ENCODE data around the gene DYNC1H1. TPM values are rescaled to one million over a fixed set of nuclear protein-coding genes. Genes with fewer than 3 reads are reported as not detected.

The DYNC1H1 gene
- total RNA-seq, 1 experiment from 2014 or later = 279 TPM

- no peak overlapping the region for H3K27ac ChIP-seq
- DNase-seq = no peak
- peaks cover under 1% of the 10 kb centered on the region; the same call in 1 of the 2 replicates for H3K4me1 ChIP-seq
- peaks cover 77% of the 10 kb centered on the region for H3K36me3 ChIP-seq
- no peaks in the 10 kb centered on the region for H3K9me3 ChIP-seq (replicated peaks)
- H3K4me3 ChIP-seq = no peak overlapping the region
- H3K27me3 ChIP-seq = no peaks in the 10 kb centered on the region
Observed at GRCh38 chr14:102042699-102043098, 78.3 kb downstream of the DYNC1H1 start.

GRCh38 chr14:102043251-102044025 is 79.1 kb downstream of the DYNC1H1 start:
- Histone ChIP-seq H3K27me3 (no peaks in the 10 kb centered on the region), H3K4me1 (peaks cover 8% of the 10 kb centered on the region; the same call in 1 of the 2 replicates), H3K27ac (no peak overlapping the region), H3K36me3 (peaks cover 77% of the 10 kb centered on the region), H3K4me3 (no peak overlapping the region), H3K9me3 (replicated peaks) (no peaks in the 10 kb centered on the region)
- DNase-seq = no peak

- Histone ChIP-seq H3K36me3 (peaks cover 66% of the 10 kb centered on the region), H3K9me3 (replicated peaks) (no peaks in the 10 kb centered on the region), H3K27ac (no peak overlapping the region), H3K4me1 (peaks cover 17% of the 10 kb centered on the region), H3K27me3 (no peaks in the 10 kb centered on the region), H3K4me3 (no peak overlapping the region)
- DNase-seq = no peak
Observed at GRCh38 chr14:102044566-102044965, 80.2 kb downstream of the DYNC1H1 start.

GRCh38 chr14:102046337-102047278 is 82.2 kb downstream of the DYNC1H1 start:
- H3K27ac ChIP-seq = no peak overlapping the region
- no peak overlapping the region for H3K4me3 ChIP-seq
- H3K36me3 ChIP-seq = peaks cover 53% of the 10 kb centered on the region
- H3K9me3 ChIP-seq (replicated peaks) = no peaks in the 10 kb centered on the region
- no peaks in the 10 kb centered on the region for H3K27me3 ChIP-seq
- peak; percentile 85 to 86 for DNase-seq
- H3K4me1 ChIP-seq = peaks cover 32% of the 10 kb centered on the region

- no peaks in the 10 kb centered on the region for H3K9me3 ChIP-seq (replicated peaks)
- H3K36me3 ChIP-seq = peaks cover 43% of the 10 kb centered on the region
- H3K27me3 ChIP-seq = no peaks in the 10 kb centered on the region
- no peak for DNase-seq
- H3K27ac ChIP-seq = no peak overlapping the region; the same call in 1 of the 2 replicates
- H3K4me3 ChIP-seq = no peak overlapping the region
- peaks cover 32% of the 10 kb centered on the region for H3K4me1 ChIP-seq
Observed at GRCh38 chr14:102047808-102048540, 83.6 kb downstream of the DYNC1H1 start.

GRCh38 chr14:102049258-102050025 is 85.1 kb downstream of the DYNC1H1 start:
- H3K4me1 ChIP-seq = peaks cover 32% of the 10 kb centered on the region
- H3K27ac ChIP-seq = peak overlapping the region; percentile 80
- no peaks in the 10 kb centered on the region for H3K9me3 ChIP-seq (replicated peaks)
- no peaks in the 10 kb centered on the region for H3K27me3 ChIP-seq
- peak; percentile 94 to 95 for DNase-seq
- H3K36me3 ChIP-seq = peaks cover 33% of the 10 kb centered on the region
- H3K4me3 ChIP-seq = no peak overlapping the region

GRCh38 chr14:102050026-102050405 is 85.6 kb downstream of the DYNC1H1 start:
- Histone ChIP-seq H3K27ac (peak overlapping the region; percentile 80), H3K9me3 (replicated peaks) (no peaks in the 10 kb centered on the region), H3K27me3 (no peaks in the 10 kb centered on the region), H3K4me3 (no peak overlapping the region), H3K4me1 (peaks cover 32% of the 10 kb centered on the region), H3K36me3 (peaks cover 30% of the 10 kb centered on the region)
- DNase-seq = peak; percentile 67 to 73

- Histone ChIP-seq H3K9me3 (replicated peaks) (no peaks in the 10 kb centered on the region), H3K36me3 (peaks cover 29% of the 10 kb centered on the region), H3K4me1 (peaks cover 32% of the 10 kb centered on the region), H3K27ac (peak overlapping the region; percentile 80), H3K4me3 (no peak overlapping the region), H3K27me3 (no peaks in the 10 kb centered on the region)
- peak; percentile 77 to 90 for DNase-seq
Observed at GRCh38 chr14:102050625-102051024, 86.3 kb downstream of the DYNC1H1 start.

GRCh38 chr14:102052522-102052921 is 88.1 kb downstream of the DYNC1H1 start:
- H3K4me3 ChIP-seq = no peak overlapping the region
- H3K27ac ChIP-seq = no peak overlapping the region
- H3K36me3 ChIP-seq = peaks cover 23% of the 10 kb centered on the region
- DNase-seq = no peak
- no peaks in the 10 kb centered on the region for H3K9me3 ChIP-seq (replicated peaks)
- peaks cover 32% of the 10 kb centered on the region for H3K4me1 ChIP-seq
- H3K27me3 ChIP-seq = no peaks in the 10 kb centered on the region

GRCh38 chr14:102055181-102055901 is 91.0 kb downstream of the DYNC1H1 start:
- Histone ChIP-seq H3K27me3 (no peaks in the 10 kb centered on the region), H3K27ac (no peak overlapping the region)
- no peak for DNase-seq

GRCh38 chr14:102056694-102057442 is 92.5 kb downstream of the DYNC1H1 start:
- no peak overlapping the region for H3K27ac ChIP-seq
- peaks cover 6% of the 10 kb centered on the region for H3K36me3 ChIP-seq
- peaks cover 9% of the 10 kb centered on the region; the same call in 1 of the 2 replicates for H3K4me1 ChIP-seq
- no peak for DNase-seq
- H3K4me3 ChIP-seq = no peak overlapping the region
- H3K27me3 ChIP-seq = no peaks in the 10 kb centered on the region
- H3K9me3 ChIP-seq (replicated peaks) = no peaks in the 10 kb centered on the region

More at GRCh38 chr14:102055181-102055901, 91.0 kb downstream of the DYNC1H1 start:
- no peaks in the 10 kb centered on the region for H3K9me3 ChIP-seq (replicated peaks)
- peaks cover 14% of the 10 kb centered on the region for H3K36me3 ChIP-seq
- H3K4me3 ChIP-seq = no peak overlapping the region
- H3K4me1 ChIP-seq = peaks cover 16% of the 10 kb centered on the region

GRCh38 chr14:102057480-102058114 is 93.2 kb downstream of the DYNC1H1 start:
- Histone ChIP-seq H3K36me3 (peaks cover 5% of the 10 kb centered on the region), H3K27ac (no peak overlapping the region), H3K27me3 (no peaks in the 10 kb centered on the region), H3K4me3 (no peak overlapping the region), H3K9me3 (replicated peaks) (no peaks in the 10 kb centered on the region), H3K4me1 (peaks cover 9% of the 10 kb centered on the region; the same call in 1 of the 2 replicates)
- DNase-seq = no peak
